Mesodermal cell (in vitro differentiated cells): ENCODE results near the gene HELZ.
"Not testable (repeated sequence)": the region's sequence is repeated elsewhere in the genome, so short reads cannot be mapped to it uniquely, and the experiment has no call there.

Experiments
- H3K27ac ChIP-seq: 2 replicates; pipeline ENCODE4 v1.7.0; 2013; ENCODE audit warnings: mild to moderate bottlenecking, low read depth, low read length, moderate library complexity; ENCODE audit not compliant: severe bottlenecking
- H3K36me3 ChIP-seq: 2 replicates; pipeline ENCODE4 v1.7.1; 2013; ENCODE audit warnings: mild to moderate bottlenecking, low read length, moderate library complexity; ENCODE audit not compliant: control insufficient read depth, insufficient read depth
- H3K4me1 ChIP-seq: one replicate; pipeline ENCODE4 v1.7.1; 2013; ENCODE audit warnings: mild to moderate bottlenecking, low read length; ENCODE audit not compliant: insufficient read depth, control insufficient read depth, poor library complexity, severe bottlenecking
- H3K4me3 ChIP-seq: 2 replicates; pipeline ENCODE4 v1.7.0; 2013; ENCODE audit warnings: low read length, control low read depth, mild to moderate bottlenecking; ENCODE audit not compliant: insufficient read depth, poor library complexity, severe bottlenecking; ENCODE audit errors: extremely low read depth
- H3K9me3 ChIP-seq: 2 replicates; pipeline ENCODE4 v1.7.1; 2013; ENCODE audit warnings: mild to moderate bottlenecking, low read length, moderate library complexity; ENCODE audit not compliant: control insufficient read depth
- WGBS, 2 experiments: methylation state at CpG; one replicate each; pipeline ENCODE4 v1.1.5; 2013; ENCODE audit warnings: missing lambda C conversion rate in 2 of 2; ENCODE audit not compliant: insufficient coverage in 2 of 2; 5-methylcytosine and 5-hydroxymethylcytosine counted together

The HELZ gene

GRCh38 chr17:67280279-67280678 lies 35.3 kb upstream of the HELZ start:
- 100% methylated on average over 4 of the region's 6 CpGs for WGBS, 2 experiments
- H3K4me3 ChIP-seq: no peak overlapping the region
- H3K4me1 ChIP-seq: no peaks in the 10 kb centered on the region
- H3K9me3 ChIP-seq: no peaks in the 10 kb centered on the region
- no peaks in the 10 kb centered on the region for H3K36me3 ChIP-seq
- H3K27ac ChIP-seq: no peak overlapping the region

DNA sequence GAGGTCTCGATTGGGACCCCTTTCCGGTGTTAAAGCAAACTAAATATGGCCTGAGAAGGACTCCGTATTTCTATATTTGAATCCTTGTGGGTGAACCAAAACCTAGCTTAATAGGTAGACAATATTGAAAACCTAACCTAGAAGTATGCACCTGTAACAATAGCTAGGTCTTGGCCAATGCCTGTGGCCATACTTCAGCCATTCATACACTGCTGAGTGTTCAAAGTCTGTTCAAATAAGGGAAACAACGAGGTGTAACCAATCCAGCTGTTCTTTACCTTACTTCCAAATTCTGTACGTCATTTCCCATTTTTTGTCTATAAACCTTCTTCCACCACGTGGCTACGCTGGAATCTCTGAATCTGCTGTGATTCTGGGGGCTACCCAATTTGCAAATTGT lies 34.1 kb upstream of the HELZ start:
- H3K4me3 ChIP-seq: no peak overlapping the region
- no peaks in the 10 kb centered on the region for H3K4me1 ChIP-seq
- H3K36me3 ChIP-seq: no peaks in the 10 kb centered on the region
- 91 to 94% methylated on average over 5 to 6 of the region's 7 CpGs for WGBS, 2 experiments
- no peaks in the 10 kb centered on the region for H3K9me3 ChIP-seq
- no peak overlapping the region for H3K27ac ChIP-seq

DNA sequence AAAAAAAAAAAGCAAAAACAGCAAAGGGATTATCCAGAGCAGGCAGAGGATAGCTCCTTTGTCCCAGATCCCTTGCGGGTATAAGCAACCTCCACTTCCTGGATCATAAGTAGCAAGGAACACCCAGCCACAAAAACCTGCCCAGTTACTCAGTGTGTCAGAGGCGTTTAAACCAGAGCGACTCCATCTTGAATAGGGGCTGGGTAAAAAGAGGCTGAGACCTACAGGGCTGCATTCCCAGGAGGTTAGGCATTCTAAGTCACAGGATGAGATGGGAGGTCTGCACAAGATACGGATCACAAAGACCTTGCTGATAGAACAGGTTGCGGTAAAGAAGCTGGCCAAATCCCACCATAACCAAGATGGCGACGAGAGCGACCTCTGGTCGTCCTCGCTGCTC lies 33.4 kb upstream of the HELZ start:
- H3K9me3 ChIP-seq: no peaks in the 10 kb centered on the region
- no peaks in the 10 kb centered on the region for H3K36me3 ChIP-seq
- H3K4me3 ChIP-seq: no peak overlapping the region
- 92 to 95% methylated on average over 8 to 9 of the region's 10 CpGs for WGBS, 2 experiments
- H3K4me1 ChIP-seq: no peaks in the 10 kb centered on the region
- H3K27ac ChIP-seq: no peak overlapping the region

- H3K9me3 ChIP-seq: no peaks in the 10 kb centered on the region
- 33 to 38% methylated on average over 8 to 9 of the region's 10 CpGs for WGBS, 2 experiments
- no peaks in the 10 kb centered on the region for H3K36me3 ChIP-seq
- H3K27ac ChIP-seq: no peak overlapping the region
- H3K4me1 ChIP-seq: no peaks in the 10 kb centered on the region
- H3K4me3 ChIP-seq: no peak overlapping the region
These were observed 31.1 kb upstream of the HELZ start for GRCh38 chr17:67276075-67276474.

DNA sequence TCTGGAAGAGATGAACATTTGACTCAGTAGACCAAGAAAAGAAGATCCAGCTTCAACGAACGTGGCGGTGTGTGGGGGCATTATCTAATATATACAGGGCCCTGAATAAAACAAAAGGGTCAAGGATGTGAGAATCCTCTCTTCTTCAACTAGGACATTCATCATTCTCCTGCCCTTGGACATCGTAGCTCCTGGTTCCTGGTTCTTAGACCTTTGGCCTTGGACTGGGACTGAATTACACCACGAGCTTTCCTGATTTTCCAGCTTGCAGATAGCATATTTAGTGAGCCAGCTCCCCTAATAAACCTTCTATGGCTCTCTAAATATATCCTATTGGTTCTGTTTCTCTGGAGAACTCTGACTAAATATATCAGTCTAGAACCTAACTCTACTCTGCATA lies 29.5 kb upstream of the HELZ start:
- H3K36me3 ChIP-seq: no peaks in the 10 kb centered on the region
- H3K4me3 ChIP-seq: no peak overlapping the region
- no peak overlapping the region for H3K27ac ChIP-seq
- H3K9me3 ChIP-seq: no peaks in the 10 kb centered on the region
- no peaks in the 10 kb centered on the region for H3K4me1 ChIP-seq
- 81 to 100% methylated on average over 2 of the region's 5 CpGs for WGBS, 2 experiments

DNA sequence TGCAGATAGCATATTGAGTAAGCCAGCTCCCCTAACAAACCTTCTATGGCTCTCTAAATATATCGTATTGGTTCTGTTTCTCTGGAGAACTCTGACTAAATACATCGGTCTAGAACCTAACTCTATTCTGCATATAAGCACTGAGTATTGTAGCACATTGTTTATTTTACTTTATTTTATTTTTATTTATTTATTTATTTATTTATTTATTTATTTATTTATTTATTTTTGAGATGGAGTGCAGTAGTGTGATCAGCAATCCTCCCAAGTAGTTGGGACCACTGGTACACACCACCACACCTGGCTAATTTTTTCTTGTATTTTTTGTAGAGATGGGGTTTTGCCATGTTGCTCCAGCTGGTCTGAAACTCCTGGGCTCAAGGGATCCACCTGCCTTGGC lies 28.9 kb upstream of the HELZ start:
- Histone ChIP-seq H3K9me3 (no peaks in the 10 kb centered on the region), H3K27ac (no peak overlapping the region), H3K36me3 (no peaks in the 10 kb centered on the region), H3K4me3 (no peak overlapping the region), H3K4me1 (no peaks in the 10 kb centered on the region)
- 86 to 88% methylated on average over 1 of the region's 2 CpGs for WGBS, 2 experiments

DNA sequence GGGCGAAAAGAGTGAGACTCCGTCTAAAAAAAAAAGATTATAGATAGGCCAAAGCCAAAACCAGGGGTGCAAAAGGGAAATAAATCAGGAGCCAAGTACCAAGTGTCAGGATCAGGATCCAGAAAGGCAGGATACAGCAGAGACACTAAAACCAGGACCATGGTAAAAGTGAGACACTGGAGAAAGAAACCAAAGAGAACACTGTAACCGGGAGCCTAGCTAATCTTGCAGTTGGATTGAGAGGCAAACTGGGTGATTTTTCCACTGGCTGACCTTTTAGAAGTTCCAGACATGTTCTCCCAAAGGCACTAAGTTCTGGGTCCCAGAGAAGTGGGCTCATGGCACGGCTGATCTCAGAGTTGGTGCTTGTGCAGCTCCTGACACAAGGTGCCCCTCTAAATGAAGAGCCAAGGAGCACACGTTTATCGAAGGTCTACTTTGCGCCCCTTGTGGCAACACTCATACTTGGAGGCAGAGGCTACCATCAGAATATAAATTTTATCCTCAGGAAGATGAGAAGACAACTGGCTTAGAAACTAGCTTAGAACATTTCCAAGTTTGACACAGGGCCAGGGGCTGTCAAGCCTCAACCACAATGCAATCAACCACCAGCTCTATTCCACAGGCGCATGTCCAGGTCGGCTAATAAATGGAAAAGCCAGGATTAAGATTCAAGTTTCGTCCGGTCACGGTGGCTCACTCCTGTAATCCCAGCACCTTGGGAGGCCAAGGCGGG lies 27.5 kb upstream of the HELZ start:
- WGBS, 2 experiments: 78% methylated on average over 11 to 13 of the region's 13 CpGs
- no peaks in the 10 kb centered on the region for H3K9me3 ChIP-seq
- H3K4me1 ChIP-seq: no peaks in the 10 kb centered on the region
- no peak overlapping the region for H3K27ac ChIP-seq
- H3K36me3 ChIP-seq: no peaks in the 10 kb centered on the region
- no peak overlapping the region for H3K4me3 ChIP-seq

- H3K9me3 ChIP-seq, H3K4me3 ChIP-seq, H3K4me1 ChIP-seq, H3K27ac ChIP-seq, H3K36me3 ChIP-seq: not testable (repeated sequence)
- WGBS, 2 experiments: 82 to 100% methylated on average over 1 to 2 of the region's 2 CpGs
These were observed 26.2 kb upstream of the HELZ start for GRCh38 chr17:67271187-67271586.

GRCh38 chr17:67270416-67270815 lies 25.4 kb upstream of the HELZ start:
- Histone ChIP-seq H3K9me3 (no peaks in the 10 kb centered on the region), H3K4me3 (no peak overlapping the region), H3K36me3 (no peaks in the 10 kb centered on the region), H3K27ac (no peak overlapping the region), H3K4me1 (no peaks in the 10 kb centered on the region)
- 88 to 100% methylated on average over 2 to 3 of the region's 6 CpGs for WGBS, 2 experiments

- no peak overlapping the region for H3K27ac ChIP-seq
- no peaks in the 10 kb centered on the region for H3K36me3 ChIP-seq
- H3K4me1 ChIP-seq: no peaks in the 10 kb centered on the region
- H3K4me3 ChIP-seq: no peak overlapping the region
- H3K9me3 ChIP-seq: no peaks in the 10 kb centered on the region
- 86 to 93% methylated on average over 5 of the region's 7 CpGs for WGBS, 2 experiments
These were observed 21.5 kb upstream of the HELZ start for GRCh38 chr17:67266496-67266895.

DNA sequence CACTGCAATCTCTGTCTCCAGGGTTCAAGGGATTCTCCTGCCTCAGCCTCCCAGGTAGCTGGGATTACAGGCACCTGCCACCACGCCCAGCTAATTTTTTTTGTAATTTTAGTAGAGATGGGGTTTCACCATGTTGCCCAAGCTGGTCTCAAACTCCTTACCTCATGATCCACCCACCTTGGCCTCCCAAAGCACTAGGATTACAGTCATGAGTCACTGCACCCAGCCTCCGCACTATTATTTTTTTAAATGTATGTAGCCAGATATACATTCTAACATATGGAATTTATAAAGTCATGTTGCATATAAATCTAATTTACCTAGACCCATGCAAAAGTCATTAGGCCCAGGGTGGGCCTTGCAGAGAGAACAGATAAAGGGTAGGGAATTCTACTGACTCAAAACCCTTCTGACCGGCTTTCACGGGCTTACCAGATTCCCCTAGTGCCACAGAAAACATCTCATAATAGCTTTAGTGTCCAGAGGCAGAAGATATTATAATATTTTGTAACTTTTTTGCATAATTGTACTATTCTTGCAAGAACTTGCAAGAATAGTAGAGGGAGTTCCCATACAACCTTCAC lies 20.5 kb upstream of the HELZ start:
- H3K4me1 ChIP-seq: no peaks in the 10 kb centered on the region
- no peaks in the 10 kb centered on the region for H3K9me3 ChIP-seq
- H3K27ac ChIP-seq: no peak overlapping the region
- no peaks in the 10 kb centered on the region for H3K36me3 ChIP-seq
- 80% methylated on average over 1 of the region's 4 CpGs; no CpG with 5 or more reads in 1 of the 2 experiments for WGBS, 2 experiments
- H3K4me3 ChIP-seq: no peak overlapping the region
